Endothelial cell of umbilical vein (primary cell): ENCODE data around the gene KRTAP22-1. TPM values are rescaled to one million over a fixed set of nuclear protein-coding genes. Genes with fewer than 3 reads are reported as not detected.

ENCODE experiments used
- BruUV-seq: library from RNA; stranded (reverse); fragments of 400-500 nt; replicated peaks from 2 replicates; lab custom pipeline; 2021; lab: Mats Ljungman, UMichigan
- CTCF ChIA-PET: fragments of 300-600, 350-600 bp; sonication (Branson Sonifier 250); formaldehyde crosslinking; loops from one replicate; lab custom pipeline; 2021; ENCODE audit warnings: antibody characterized with exemption, inconsistent platforms; lab: Charles Lee
- POLR2A ChIA-PET: fragments of 300-600, 350-600 bp; sonication (Branson Sonifier 250); formaldehyde crosslinking; loops from one replicate; lab custom pipeline; 2021; ENCODE audit warnings: antibody characterized with exemption, inconsistent platforms; lab: Charles Lee
- DNase-seq: peaks from one replicate; pipeline ENCODE4 v3.0.0-alpha.2; 2011; ENCODE audit warnings: low read depth, low spot score
- FAIRE-seq: peaks from 2 replicates; lab custom pipeline; 2011; peaks lifted over from hg19 to GRCh38; lab: Jason Lieb, UNC
- H2AFZ ChIP-seq: 2 replicates; pipeline ENCODE4 v1.6.0; 2012; ENCODE audit warnings: low read depth, low read length, control low read depth, inconsistent platforms
- H3K27ac ChIP-seq: 2 replicates; pipeline ENCODE4 v1.5.1; 2011; ENCODE audit warnings: low read depth, mild to moderate bottlenecking, control low read depth, low read length, moderate library complexity; ENCODE audit not compliant: insufficient read depth
- H3K27me3 ChIP-seq, 2 experiments: 2 replicates each; pipeline versions ENCODE4 v1.6.0 to v1.6.1; 2011; ENCODE audit warnings: low read length in 2 of 2, mixed read lengths in 1 of 2; ENCODE audit not compliant: control insufficient read depth in 2 of 2, insufficient read depth in 2 of 2
- H3K36me3 ChIP-seq, 2 experiments: 2 replicates in 1 of 2; 3 replicates in 1 of 2; pipeline ENCODE4 v1.5.1; 2011; ENCODE audit warnings: low read length in 2 of 2, mild to moderate bottlenecking in 1 of 2, moderate library complexity in 1 of 2; ENCODE audit not compliant: control insufficient read depth in 2 of 2, insufficient read depth in 2 of 2; ENCODE audit errors: extremely low read depth in 1 of 2
- H3K4me1 ChIP-seq: 3 replicates; pipeline ENCODE4 v1.5.1; 2011; ENCODE audit warnings: mild to moderate bottlenecking, low read length; ENCODE audit not compliant: control insufficient read depth, insufficient read depth; ENCODE audit errors: extremely low read depth
- H3K4me2 ChIP-seq: 2 replicates; pipeline ENCODE4 v1.6.1; 2011; ENCODE audit warnings: low read length, control low read depth, mixed read lengths; ENCODE audit not compliant: insufficient read depth
- H3K4me3 ChIP-seq, 3 experiments: fragments of 200-600 bp in 1 of 3; sonication (generic), shearing (Covaris generic) in 1 of 3; replicated peaks in 1 of 3; 2 replicates each; pipeline ENCODE4 v1.5.1; 2011 to 2016; ENCODE audit warnings: control low read depth in 3 of 3, low read length in 3 of 3, mild to moderate bottlenecking in 2 of 3, inconsistent platforms in 1 of 3, low read depth in 1 of 3, moderate library complexity in 1 of 3; ENCODE audit not compliant: insufficient read depth in 1 of 3
- H3K79me2 ChIP-seq: 2 replicates; pipeline ENCODE4 v1.6.0; 2012; ENCODE audit warnings: low read length, inconsistent platforms; ENCODE audit not compliant: control insufficient read depth, insufficient read depth
- H3K9ac ChIP-seq: replicated peaks from 2 replicates; pipeline ENCODE3; 2011; ENCODE audit warnings: low read length, control low read depth; ENCODE audit not compliant: insufficient read depth; ENCODE audit errors: extremely low read depth
- H3K9me1 ChIP-seq: replicated peaks from 3 replicates; pipeline ENCODE4 v1.6.0; 2011; ENCODE audit warnings: mild to moderate bottlenecking, low read length; ENCODE audit not compliant: control insufficient read depth, insufficient read depth; ENCODE audit errors: extremely low read depth
- H3K9me3 ChIP-seq: replicated peaks from 2 replicates; pipeline ENCODE4 v1.5.1; 2012; ENCODE audit warnings: low read length, inconsistent platforms; ENCODE audit not compliant: control insufficient read depth, insufficient read depth
- H4K20me1 ChIP-seq: replicated peaks from 2 replicates; pipeline ENCODE3; 2011; ENCODE audit warnings: mild to moderate bottlenecking, low read length; ENCODE audit not compliant: control insufficient read depth, insufficient read depth; ENCODE audit errors: extremely low read depth
- CTCF ChIP-seq, 2 donors: IDR thresholded peaks; 1 replicate in 1 of 2; 2 replicates in 1 of 2; pipeline ENCODE4 v1.5.1; 2011; ENCODE audit warnings: low read length in 2 of 2, mild to moderate bottlenecking in 2 of 2, moderate library complexity in 2 of 2, control low read depth in 1 of 2, inconsistent platforms in 1 of 2, low read depth in 1 of 2; ENCODE audit not compliant: insufficient read depth in 1 of 2; ENCODE audit errors: extremely low read depth in 1 of 2
- EZH2 ChIP-seq: IDR thresholded peaks from 2 replicates; pipeline ENCODE4 v1.6.1; 2012; ENCODE audit warnings: borderline replicate concordance, low read depth, mild to moderate bottlenecking, moderate library complexity, low read length, inconsistent platforms; ENCODE audit not compliant: severe bottlenecking
- FOS ChIP-seq: IDR thresholded peaks from 2 replicates; pipeline ENCODE4 v1.6.1; 2011; ENCODE audit warnings: mild to moderate bottlenecking, low read length, moderate library complexity, borderline replicate concordance; ENCODE audit not compliant: insufficient read depth
- GATA2 ChIP-seq: IDR thresholded peaks from 2 replicates; pipeline ENCODE4 v1.7.0; 2011; ENCODE audit warnings: low read depth, mild to moderate bottlenecking, moderate library complexity, mixed read lengths, low read length; ENCODE audit not compliant: insufficient read length, insufficient read depth
- JUN ChIP-seq: IDR thresholded peaks from 2 replicates; pipeline ENCODE4 v1.6.1; 2011; ENCODE audit warnings: borderline replicate concordance, low read depth; ENCODE audit not compliant: insufficient read length, insufficient read depth
- MAX ChIP-seq: IDR thresholded peaks from 2 replicates; pipeline ENCODE4 v1.6.1; 2011; ENCODE audit not compliant: insufficient read depth, insufficient read length
- MYC ChIP-seq: IDR thresholded peaks from one replicate; pipeline ENCODE4 v1.6.1; 2011; ENCODE audit warnings: mild to moderate bottlenecking, low read depth, low read length
- POLR2A ChIP-seq: IDR thresholded peaks from 2 replicates; pipeline ENCODE4 v1.6.1; 2012; ENCODE audit warnings: low read depth, mild to moderate bottlenecking, control low read depth, low read length
- POLR2AphosphoS5 ChIP-seq: IDR thresholded peaks from 2 replicates; pipeline ENCODE4 v1.6.1; 2012; ENCODE audit warnings: low read depth, mild to moderate bottlenecking, control low read depth, low read length, moderate library complexity; ENCODE audit not compliant: insufficient read depth
- dilution Hi-C: fragments of 300-500 bp; cut with MboI; formaldehyde crosslinking; loops from one replicate; pipeline ENCODE4 v1.15.0; 2019; ENCODE audit warnings: low sequenced_read_pairs; ENCODE audit not compliant: extremely low pct_ligation_motif_present
- intact Hi-C: fragments of 100-400 bp; cut with micrococcal nuclease; formaldehyde crosslinking; loops from one replicate; pipeline ENCODE4 v1.10.0; 2022
- polyA plus RNA-seq, 4 experiments: library from polyadenylated mRNA; depleted of rRNA in 3 of 4; stranded (reverse) in 3 of 4; unstranded in 1 of 4; fragments of >200 nt; gene quantifications; 2 replicates each; pipeline versions ENCODE4 v1.2.1 to v1.2.3, GENCODE V29; 2011 to 2012; ENCODE audit warnings: missing spikeins in 1 of 4
- total RNA-seq: library from RNA; stranded (reverse); gene quantifications from 2 replicates; pipeline ENCODE4 v1.2.3, GENCODE V29; 2021

The KRTAP22-1 gene
- total and polyA plus RNA-seq, 2 donors (not counting 3 experiments of a cell fraction or from before 2014, with no cell fraction given) = not detected

DNA sequence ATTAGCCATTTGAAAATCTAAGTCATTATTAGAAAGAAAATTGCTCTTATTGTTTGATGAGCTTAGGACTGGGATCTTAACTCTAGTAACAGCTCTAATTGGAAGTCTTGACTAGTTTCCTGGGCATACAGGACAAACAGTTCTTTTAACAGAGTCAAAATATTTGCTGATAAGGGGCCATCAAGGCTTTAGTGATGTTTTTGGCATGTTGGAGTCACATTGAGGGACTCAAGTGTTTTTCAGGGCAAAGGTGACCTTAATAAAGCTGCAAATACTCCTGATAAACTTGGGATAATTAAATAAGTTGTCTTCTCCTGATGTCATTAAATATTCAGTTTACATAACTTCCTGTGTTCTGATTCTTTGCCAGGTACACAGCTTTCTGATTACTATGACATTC lies 33.3 kb upstream of the KRTAP22-1 start:
- FAIRE-seq = no peak
- no TSS peak for BruUV-seq
- dilution Hi-C loops (no loop called here), intact Hi-C loops (no loop called here)
- H3K9me3 ChIP-seq = peaks cover 6% of the 10 kb centered on the region
- TF ChIP-seq GATA2 (no peak), POLR2AphosphoS5 (no peak), FOS (no peak), MAX (no peak), POLR2A (no peak), CTCF (IDR thresholded peaks at IDR 0.05; ENCODE audit: extremely low read depth in 1 of 2, insufficient read depth in 1 of 2, low read depth in 1 of 2, low read length in 2 of 2) (no peak), JUN (no peak), MYC (no peak), EZH2 (no peak)
- H2AFZ ChIP-seq = no peak overlapping the region
- no peak for DNase-seq
- H4K20me1 ChIP-seq = no peaks in the 10 kb centered on the region
- no peaks in the 10 kb centered on the region for H3K36me3 ChIP-seq
- no peak overlapping the region for H3K4me3 ChIP-seq
- POLR2A ChIA-PET = no interaction called here
- CTCF ChIA-PET = no interaction called here
- H3K79me2 ChIP-seq = no peaks in the 10 kb centered on the region
- no peak overlapping the region for H3K4me2 ChIP-seq
- no peak overlapping the region for H3K27ac ChIP-seq
- H3K9me1 ChIP-seq = no peaks in the 10 kb centered on the region
- no peak overlapping the region for H3K9ac ChIP-seq
- H3K4me1 ChIP-seq = no peaks in the 10 kb centered on the region
- no peaks in the 10 kb centered on the region for H3K27me3 ChIP-seq
